ENCODE measurements around the gene MPO.

Gene MPO

GRCh38 chr17:58229384-58229783 is 51.4 kb downstream of the MPO start:
- DNase-seq: no peak

GRCh38 chr17:58228679-58229078 is 52.1 kb downstream of the MPO start:
- no peak for DNase-seq

GRCh38 chr17:58227733-58228132 is 53.0 kb downstream of the MPO start:
- DNase-seq: no peak

- no peak for DNase-seq
These were observed 56.4 kb downstream of the MPO start for GRCh38 chr17:58224315-58224714.
